Endothelial cell of umbilical vein (primary cell): ENCODE measurements around the gene PHLPP1. TPM values are rescaled to one million over a fixed set of nuclear protein-coding genes. Genes with fewer than 3 reads are reported as not detected.
A peak's percentile ranks its signal among the peaks of the same experiment; 100 is the strongest.

ENCODE experiments used
- BruUV-seq: library from RNA; stranded (reverse); fragments of 400-500 nt; replicated peaks from 2 replicates; lab custom pipeline; 2021; lab: Mats Ljungman, UMichigan
- CTCF ChIA-PET: fragments of 300-600, 350-600 bp; sonication (Branson Sonifier 250); formaldehyde crosslinking; loops from one replicate; lab custom pipeline; 2021; ENCODE audit warnings: antibody characterized with exemption, inconsistent platforms; lab: Charles Lee
- POLR2A ChIA-PET: fragments of 300-600, 350-600 bp; sonication (Branson Sonifier 250); formaldehyde crosslinking; loops from one replicate; lab custom pipeline; 2021; ENCODE audit warnings: antibody characterized with exemption, inconsistent platforms; lab: Charles Lee
- DNase-seq: peaks from one replicate; pipeline ENCODE4 v3.0.0-alpha.2; 2011; ENCODE audit warnings: low read depth, low spot score
- FAIRE-seq: peaks from 2 replicates; lab custom pipeline; 2011; peaks lifted over from hg19 to GRCh38; lab: Jason Lieb, UNC
- H2AFZ ChIP-seq: 2 replicates; pipeline ENCODE4 v1.6.0; 2012; ENCODE audit warnings: low read depth, low read length, control low read depth, inconsistent platforms
- H3K27ac ChIP-seq: 2 replicates; pipeline ENCODE4 v1.5.1; 2011; ENCODE audit warnings: low read depth, mild to moderate bottlenecking, control low read depth, low read length, moderate library complexity; ENCODE audit not compliant: insufficient read depth
- H3K27me3 ChIP-seq, 2 experiments: 2 replicates each; pipeline versions ENCODE4 v1.6.0 to v1.6.1; 2011; ENCODE audit warnings: low read length in 2 of 2, mixed read lengths in 1 of 2; ENCODE audit not compliant: control insufficient read depth in 2 of 2, insufficient read depth in 2 of 2
- H3K36me3 ChIP-seq, 2 experiments: 2 replicates in 1 of 2; 3 replicates in 1 of 2; pipeline ENCODE4 v1.5.1; 2011; ENCODE audit warnings: low read length in 2 of 2, mild to moderate bottlenecking in 1 of 2, moderate library complexity in 1 of 2; ENCODE audit not compliant: control insufficient read depth in 2 of 2, insufficient read depth in 2 of 2; ENCODE audit errors: extremely low read depth in 1 of 2
- H3K4me1 ChIP-seq: 3 replicates; pipeline ENCODE4 v1.5.1; 2011; ENCODE audit warnings: mild to moderate bottlenecking, low read length; ENCODE audit not compliant: control insufficient read depth, insufficient read depth; ENCODE audit errors: extremely low read depth
- H3K4me2 ChIP-seq: 2 replicates; pipeline ENCODE4 v1.6.1; 2011; ENCODE audit warnings: low read length, control low read depth, mixed read lengths; ENCODE audit not compliant: insufficient read depth
- H3K4me3 ChIP-seq, 3 experiments: fragments of 200-600 bp in 1 of 3; sonication (generic), shearing (Covaris generic) in 1 of 3; replicated peaks in 1 of 3; 2 replicates each; pipeline ENCODE4 v1.5.1; 2011 to 2016; ENCODE audit warnings: control low read depth in 3 of 3, low read length in 3 of 3, mild to moderate bottlenecking in 2 of 3, inconsistent platforms in 1 of 3, low read depth in 1 of 3, moderate library complexity in 1 of 3; ENCODE audit not compliant: insufficient read depth in 1 of 3
- H3K79me2 ChIP-seq: 2 replicates; pipeline ENCODE4 v1.6.0; 2012; ENCODE audit warnings: low read length, inconsistent platforms; ENCODE audit not compliant: control insufficient read depth, insufficient read depth
- H3K9ac ChIP-seq: replicated peaks from 2 replicates; pipeline ENCODE3; 2011; ENCODE audit warnings: low read length, control low read depth; ENCODE audit not compliant: insufficient read depth; ENCODE audit errors: extremely low read depth
- H3K9me1 ChIP-seq: replicated peaks from 3 replicates; pipeline ENCODE4 v1.6.0; 2011; ENCODE audit warnings: mild to moderate bottlenecking, low read length; ENCODE audit not compliant: control insufficient read depth, insufficient read depth; ENCODE audit errors: extremely low read depth
- H3K9me3 ChIP-seq: replicated peaks from 2 replicates; pipeline ENCODE4 v1.5.1; 2012; ENCODE audit warnings: low read length, inconsistent platforms; ENCODE audit not compliant: control insufficient read depth, insufficient read depth
- H4K20me1 ChIP-seq: replicated peaks from 2 replicates; pipeline ENCODE3; 2011; ENCODE audit warnings: mild to moderate bottlenecking, low read length; ENCODE audit not compliant: control insufficient read depth, insufficient read depth; ENCODE audit errors: extremely low read depth
- EZH2 ChIP-seq: IDR thresholded peaks from 2 replicates; pipeline ENCODE4 v1.6.1; 2012; ENCODE audit warnings: borderline replicate concordance, low read depth, mild to moderate bottlenecking, moderate library complexity, low read length, inconsistent platforms; ENCODE audit not compliant: severe bottlenecking
- FOS ChIP-seq: IDR thresholded peaks from 2 replicates; pipeline ENCODE4 v1.6.1; 2011; ENCODE audit warnings: mild to moderate bottlenecking, low read length, moderate library complexity, borderline replicate concordance; ENCODE audit not compliant: insufficient read depth
- GATA2 ChIP-seq: IDR thresholded peaks from 2 replicates; pipeline ENCODE4 v1.7.0; 2011; ENCODE audit warnings: low read depth, mild to moderate bottlenecking, moderate library complexity, mixed read lengths, low read length; ENCODE audit not compliant: insufficient read length, insufficient read depth
- JUN ChIP-seq: IDR thresholded peaks from 2 replicates; pipeline ENCODE4 v1.6.1; 2011; ENCODE audit warnings: borderline replicate concordance, low read depth; ENCODE audit not compliant: insufficient read length, insufficient read depth
- MYC ChIP-seq: IDR thresholded peaks from one replicate; pipeline ENCODE4 v1.6.1; 2011; ENCODE audit warnings: mild to moderate bottlenecking, low read depth, low read length
- POLR2A ChIP-seq: IDR thresholded peaks from 2 replicates; pipeline ENCODE4 v1.6.1; 2012; ENCODE audit warnings: low read depth, mild to moderate bottlenecking, control low read depth, low read length
- POLR2AphosphoS5 ChIP-seq: IDR thresholded peaks from 2 replicates; pipeline ENCODE4 v1.6.1; 2012; ENCODE audit warnings: low read depth, mild to moderate bottlenecking, control low read depth, low read length, moderate library complexity; ENCODE audit not compliant: insufficient read depth
- dilution Hi-C: fragments of 300-500 bp; cut with MboI; formaldehyde crosslinking; loops from one replicate; pipeline ENCODE4 v1.15.0; 2019; ENCODE audit warnings: low sequenced_read_pairs; ENCODE audit not compliant: extremely low pct_ligation_motif_present
- intact Hi-C: fragments of 100-400 bp; cut with micrococcal nuclease; formaldehyde crosslinking; loops from one replicate; pipeline ENCODE4 v1.10.0; 2022
- polyA plus RNA-seq, 4 experiments: library from polyadenylated mRNA; depleted of rRNA in 3 of 4; stranded (reverse) in 3 of 4; unstranded in 1 of 4; fragments of >200 nt; gene quantifications; 2 replicates each; pipeline versions ENCODE4 v1.2.1 to v1.2.3, GENCODE V29; 2011 to 2012; ENCODE audit warnings: missing spikeins in 1 of 4
- total RNA-seq: library from RNA; stranded (reverse); gene quantifications from 2 replicates; pipeline ENCODE4 v1.2.3, GENCODE V29; 2021
- TF ChIP-seq, protein P1 (sequence below), 2 donors: IDR thresholded peaks; 1 replicate in 1 of 2; 2 replicates in 1 of 2; pipeline ENCODE4 v1.5.1; 2011; ENCODE audit warnings: low read length in 2 of 2, mild to moderate bottlenecking in 2 of 2, moderate library complexity in 2 of 2, control low read depth in 1 of 2, inconsistent platforms in 1 of 2, low read depth in 1 of 2; ENCODE audit not compliant: insufficient read depth in 1 of 2; ENCODE audit errors: extremely low read depth in 1 of 2

The PHLPP1 gene
- total and polyA plus RNA-seq, 2 donors (not counting 3 experiments of a cell fraction or from before 2014, with no cell fraction given) = 4.0 to 10.8 TPM

DNA sequence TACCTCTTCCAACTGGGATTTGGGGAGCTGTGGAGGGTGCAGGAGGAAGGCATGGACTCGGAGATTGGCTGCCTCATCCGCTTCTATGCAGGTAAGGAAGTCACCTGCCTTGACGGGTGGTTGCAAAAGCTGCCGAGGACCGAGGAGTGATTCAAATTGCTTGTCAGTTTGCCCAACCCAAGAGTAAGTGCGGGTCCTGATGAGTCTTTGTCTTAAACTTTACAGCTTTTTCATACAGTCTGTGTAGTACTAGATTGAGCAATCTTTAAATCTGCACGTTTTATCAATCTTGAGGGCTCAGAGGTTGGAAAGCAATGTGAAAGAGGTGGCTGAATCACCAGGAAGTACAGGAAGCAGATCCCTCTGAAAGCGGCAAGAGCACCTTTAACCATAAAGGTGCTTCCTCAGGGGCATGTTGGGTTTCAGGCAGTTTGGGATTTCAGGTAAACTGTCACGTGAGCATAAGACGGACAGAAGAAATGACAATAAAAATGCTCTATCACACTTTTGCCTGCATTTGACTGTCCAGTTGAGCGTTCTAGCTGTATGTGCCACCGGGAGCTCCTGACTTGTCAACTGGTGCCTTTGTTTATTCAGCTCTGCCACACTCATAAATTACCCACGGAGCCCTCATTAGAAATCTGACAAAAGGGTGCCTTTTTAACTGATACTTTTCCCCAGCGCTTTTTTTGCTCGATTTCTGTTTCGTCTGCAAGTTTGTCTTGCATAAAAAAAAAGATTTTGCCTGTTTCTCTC lies 2.0 kb downstream of the PHLPP1 start:
- Histone ChIP-seq H3K9ac (peak overlapping the region; percentile 39), H3K9me1 (no peaks in the 10 kb centered on the region), H3K27me3 (no peaks in the 10 kb centered on the region), H2AFZ (peak overlapping the region; percentile 75), H3K4me2 (peak overlapping the region; percentile 91), H3K9me3 (no peaks in the 10 kb centered on the region), H4K20me1 (no peaks in the 10 kb centered on the region), H3K79me2 (no peaks in the 10 kb centered on the region), H3K4me1 (peaks cover 20% of the 10 kb centered on the region), H3K27ac (no peak overlapping the region), H3K4me3 (peak overlapping the region; percentile 53 to 79 (median 76)), H3K36me3 (no peaks in the 10 kb centered on the region)
- ChIA-PET CTCF (interaction anchor here (0.7 to 6.7 kb wide), 20 partner anchors 13 to 722 kb away, joined by 3 to 169 read pairs (median 4); no protein-coding TSS in a partner anchor), POLR2A (interaction anchor here (0.7 to 0.9 kb wide), 2 partner anchors 70 to 160 kb away, joined by 3 to 9 read pairs; no protein-coding TSS in a partner anchor)
- peak; percentile 58 for DNase-seq
- TF ChIP-seq FOS = peak; percentile 19
- no peak for TF ChIP-seq JUN
- TF ChIP-seq POLR2A = no peak
- TF ChIP-seq EZH2 = no peak
- TF ChIP-seq MYC = no peak
- no peak for TF ChIP-seq POLR2AphosphoS5
- TF ChIP-seq, protein P1, sequence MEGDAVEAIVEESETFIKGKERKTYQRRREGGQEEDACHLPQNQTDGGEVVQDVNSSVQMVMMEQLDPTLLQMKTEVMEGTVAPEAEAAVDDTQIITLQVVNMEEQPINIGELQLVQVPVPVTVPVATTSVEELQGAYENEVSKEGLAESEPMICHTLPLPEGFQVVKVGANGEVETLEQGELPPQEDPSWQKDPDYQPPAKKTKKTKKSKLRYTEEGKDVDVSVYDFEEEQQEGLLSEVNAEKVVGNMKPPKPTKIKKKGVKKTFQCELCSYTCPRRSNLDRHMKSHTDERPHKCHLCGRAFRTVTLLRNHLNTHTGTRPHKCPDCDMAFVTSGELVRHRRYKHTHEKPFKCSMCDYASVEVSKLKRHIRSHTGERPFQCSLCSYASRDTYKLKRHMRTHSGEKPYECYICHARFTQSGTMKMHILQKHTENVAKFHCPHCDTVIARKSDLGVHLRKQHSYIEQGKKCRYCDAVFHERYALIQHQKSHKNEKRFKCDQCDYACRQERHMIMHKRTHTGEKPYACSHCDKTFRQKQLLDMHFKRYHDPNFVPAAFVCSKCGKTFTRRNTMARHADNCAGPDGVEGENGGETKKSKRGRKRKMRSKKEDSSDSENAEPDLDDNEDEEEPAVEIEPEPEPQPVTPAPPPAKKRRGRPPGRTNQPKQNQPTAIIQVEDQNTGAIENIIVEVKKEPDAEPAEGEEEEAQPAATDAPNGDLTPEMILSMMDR (IDR thresholded peaks at IDR 0.05; ENCODE audit: extremely low read depth in 1 of 2, insufficient read depth in 1 of 2, low read depth in 1 of 2, low read length in 2 of 2) = no peak
- TF ChIP-seq GATA2 = peak; percentile 46
- peak; percentile 66 for FAIRE-seq
- dilution Hi-C loops (no loop called here), intact Hi-C loops (loop anchor here (5.0 kb wide), 3 partner anchors 105 to 220 kb away; partner anchors contain the start of gene ZCCHC2)
- TSS peak; percentile 21 for BruUV-seq
